ENCODE measurements around the gene IDUA.

IDUA gene

DNA sequence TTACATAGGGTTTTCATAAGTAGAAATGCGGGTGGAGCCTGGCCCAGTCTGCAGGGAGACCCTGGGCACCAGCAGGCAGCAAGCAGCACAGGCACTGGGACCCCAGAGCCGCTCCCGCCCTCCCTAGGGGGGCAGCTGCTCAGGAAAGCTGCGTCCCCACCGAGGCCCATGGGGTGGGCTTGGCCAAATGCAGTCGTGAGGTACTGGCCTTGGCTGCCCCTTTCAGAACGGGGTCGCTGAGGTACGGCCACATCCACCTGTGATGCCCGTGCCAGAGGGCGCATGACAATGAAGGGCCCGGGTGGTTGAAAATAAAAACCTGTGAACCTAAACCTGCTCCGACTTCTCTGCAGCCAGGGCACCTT lies 37.9 kb upstream of the IDUA start:
- no peak for DNase-seq (ENCODE audit: low spot score)
- TF ChIP-seq, protein P1, sequence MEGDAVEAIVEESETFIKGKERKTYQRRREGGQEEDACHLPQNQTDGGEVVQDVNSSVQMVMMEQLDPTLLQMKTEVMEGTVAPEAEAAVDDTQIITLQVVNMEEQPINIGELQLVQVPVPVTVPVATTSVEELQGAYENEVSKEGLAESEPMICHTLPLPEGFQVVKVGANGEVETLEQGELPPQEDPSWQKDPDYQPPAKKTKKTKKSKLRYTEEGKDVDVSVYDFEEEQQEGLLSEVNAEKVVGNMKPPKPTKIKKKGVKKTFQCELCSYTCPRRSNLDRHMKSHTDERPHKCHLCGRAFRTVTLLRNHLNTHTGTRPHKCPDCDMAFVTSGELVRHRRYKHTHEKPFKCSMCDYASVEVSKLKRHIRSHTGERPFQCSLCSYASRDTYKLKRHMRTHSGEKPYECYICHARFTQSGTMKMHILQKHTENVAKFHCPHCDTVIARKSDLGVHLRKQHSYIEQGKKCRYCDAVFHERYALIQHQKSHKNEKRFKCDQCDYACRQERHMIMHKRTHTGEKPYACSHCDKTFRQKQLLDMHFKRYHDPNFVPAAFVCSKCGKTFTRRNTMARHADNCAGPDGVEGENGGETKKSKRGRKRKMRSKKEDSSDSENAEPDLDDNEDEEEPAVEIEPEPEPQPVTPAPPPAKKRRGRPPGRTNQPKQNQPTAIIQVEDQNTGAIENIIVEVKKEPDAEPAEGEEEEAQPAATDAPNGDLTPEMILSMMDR (IDR thresholded peaks at IDR 0.05; ENCODE audit: extremely low read depth, missing control alignments): no peak

DNA sequence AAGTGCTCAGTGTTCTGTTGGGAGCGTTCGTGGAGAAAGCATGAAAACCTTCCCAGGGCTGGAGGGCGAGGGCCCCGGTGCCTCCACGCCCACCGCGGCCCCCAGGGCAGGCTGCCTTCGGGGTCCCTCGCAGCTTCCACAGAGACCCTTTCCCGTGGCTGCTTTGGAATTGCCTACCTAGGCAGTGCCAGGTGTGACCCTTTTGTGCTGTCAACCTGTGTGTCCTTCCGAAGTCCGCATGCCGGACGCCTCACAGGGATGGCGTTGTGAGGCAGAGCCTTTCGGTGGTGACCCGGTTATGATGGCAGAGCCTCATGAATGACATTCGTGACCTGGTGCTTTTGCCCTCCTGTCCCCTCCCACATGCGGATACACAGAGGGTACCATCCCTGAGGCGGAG lies 37.2 kb upstream of the IDUA start:
- TF ChIP-seq, protein P1 (IDR thresholded peaks at IDR 0.05; ENCODE audit: extremely low read depth, missing control alignments): no peak

DNA sequence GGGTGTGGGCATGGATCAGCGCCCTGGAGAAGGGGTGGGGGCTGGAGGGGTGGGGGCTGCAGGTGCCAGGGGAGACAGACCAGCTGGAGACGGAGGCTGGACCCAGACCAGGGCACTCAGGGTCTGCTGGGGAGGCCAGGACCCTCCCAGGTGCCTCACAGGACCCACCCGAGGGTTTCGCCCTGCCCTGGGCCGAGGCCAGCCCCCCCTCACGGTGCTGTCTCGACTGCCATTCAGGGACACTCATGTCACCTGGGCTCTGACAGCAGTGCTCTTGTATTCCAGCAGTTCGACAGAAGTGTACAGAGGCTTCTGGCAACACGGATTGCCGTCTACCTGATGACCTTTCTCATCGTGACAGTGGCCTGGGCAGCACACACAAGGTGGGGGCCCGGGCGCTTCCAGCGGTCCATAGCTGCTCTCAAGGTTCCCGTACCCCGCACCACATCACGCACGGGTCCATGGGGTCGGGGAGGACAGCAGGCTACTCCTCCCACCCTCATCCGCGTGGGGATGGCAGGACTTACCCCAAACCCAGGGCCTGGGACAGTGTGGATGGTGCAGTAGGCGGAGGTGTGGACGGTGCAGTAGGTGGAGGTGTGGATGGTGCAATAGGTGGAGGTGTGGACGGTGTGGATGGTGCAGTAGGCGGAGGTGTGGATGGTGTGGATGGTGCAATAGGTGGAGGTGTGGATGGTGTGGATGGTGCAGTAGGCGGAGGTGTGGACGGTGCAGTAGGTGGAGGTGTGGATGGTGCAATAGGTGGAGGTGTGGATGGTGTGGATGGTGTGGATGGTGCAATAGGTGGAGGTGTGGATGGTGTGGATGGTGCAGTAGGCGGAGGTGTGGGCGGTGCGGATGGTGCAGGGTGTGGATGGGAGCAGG lies 36.5 kb upstream of the IDUA start:
- DNase-seq (ENCODE audit: low spot score): no peak

More for the DNA sequence above, 37.2 kb upstream of the IDUA start:
- no peak for DNase-seq (ENCODE audit: low spot score)

DNA sequence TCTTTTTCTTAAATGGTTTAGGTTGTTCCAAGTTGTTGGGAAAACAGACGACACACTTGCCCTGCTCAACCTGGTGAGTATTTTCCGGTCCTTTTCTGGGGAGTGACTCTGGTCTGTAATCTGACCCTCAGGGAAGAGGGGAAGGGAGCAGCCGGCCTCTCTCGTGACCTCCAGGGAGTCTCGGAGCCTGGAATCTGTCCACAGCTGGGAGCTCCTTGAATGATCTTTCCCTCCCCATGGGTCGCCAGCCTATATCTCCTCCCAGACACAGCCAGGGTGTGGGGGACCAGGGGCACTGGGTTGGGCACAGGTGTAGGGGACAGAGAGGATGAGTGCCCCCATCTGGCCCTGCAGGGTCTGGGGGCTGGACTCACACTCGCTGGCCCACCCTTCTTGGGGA lies 35.7 kb upstream of the IDUA start:
- TF ChIP-seq, protein P1 (IDR thresholded peaks at IDR 0.05; ENCODE audit: extremely low read depth, missing control alignments): no peak
- no peak for DNase-seq (ENCODE audit: low spot score)

More for the DNA sequence above, 36.5 kb upstream of the IDUA start:
- TF ChIP-seq, protein P1 (IDR thresholded peaks at IDR 0.05; ENCODE audit: extremely low read depth, missing control alignments): no peak

- DNase-seq (ENCODE audit: low spot score): no peak
- TF ChIP-seq, protein P1 (IDR thresholded peaks at IDR 0.05; ENCODE audit: extremely low read depth, missing control alignments): no peak
These were observed 35.0 kb upstream of the IDUA start for GRCh38 chr4:951594-952468.

DNA sequence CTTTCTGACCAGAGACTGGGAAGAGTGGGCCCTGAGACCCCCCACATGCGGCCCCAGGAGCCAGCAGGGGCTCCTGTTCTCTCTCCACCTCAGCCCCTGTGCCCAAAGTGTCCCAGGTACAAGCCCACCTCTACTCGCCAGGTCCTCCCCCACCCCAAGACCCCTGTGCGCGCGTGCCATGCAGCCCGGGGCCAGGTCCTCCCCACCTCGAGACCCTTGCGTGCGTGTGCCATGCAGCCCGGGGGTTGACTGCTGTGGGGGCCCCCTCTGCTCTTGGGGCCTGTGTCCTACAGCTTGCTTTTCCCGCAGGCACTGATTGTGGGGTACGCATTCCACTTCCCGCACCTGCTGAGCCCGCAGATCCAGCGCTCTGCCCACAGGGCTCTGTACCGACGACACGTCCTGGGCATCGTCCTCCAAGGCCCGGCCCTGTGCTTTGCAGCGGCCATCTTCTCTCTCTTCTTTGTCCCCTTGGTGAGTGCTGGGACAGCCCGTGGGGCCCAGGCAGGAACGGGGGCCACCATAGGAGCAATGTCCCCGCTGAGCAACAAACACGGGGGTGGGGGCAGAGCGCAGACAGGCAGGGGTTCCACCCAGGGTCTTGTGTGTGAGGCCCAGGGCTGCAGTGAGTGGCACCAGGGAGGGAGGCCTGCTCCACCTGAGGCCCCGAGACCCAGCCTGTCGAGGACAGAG lies 33.8 kb upstream of the IDUA start:
- TF ChIP-seq, protein P1 (IDR thresholded peaks at IDR 0.05; ENCODE audit: extremely low read depth, missing control alignments): no peak

More for the DNA sequence above, 33.8 kb upstream of the IDUA start:
- DNase-seq (ENCODE audit: low spot score): no peak
